DLD1 (cell line): Measurements from ENCODE around the gene UNC45A.
"Not testable (repeated sequence)": the region's sequence is repeated elsewhere in the genome, so short reads cannot be mapped to it uniquely, and the experiment has no call there.

Experiments
- in situ Hi-C: cut with HindIII; loops from 2 replicates; pipeline ENCODE4 v1.10.0; 2017; ENCODE audit warnings: low sequenced_read_pairs

UNC45A gene

GRCh38 chr15:90917569-90917968 lies 17.5 kb upstream of the UNC45A start:
- in situ Hi-C loops = no loop called here

GRCh38 chr15:90918034-90918788 lies 16.9 kb upstream of the UNC45A start:
- in situ Hi-C loops = no loop called here

- in situ Hi-C loops = no loop called here
These were observed 16.2 kb upstream of the UNC45A start for GRCh38 chr15:90918835-90919234.

GRCh38 chr15:90921887-90922286 lies 13.2 kb upstream of the UNC45A start:
- in situ Hi-C loops = no loop called here

GRCh38 chr15:90922712-90923322 lies 12.3 kb upstream of the UNC45A start:
- in situ Hi-C loops = not testable (repeated sequence)

- in situ Hi-C loops = no loop called here
These were observed 10.7 kb upstream of the UNC45A start for GRCh38 chr15:90924375-90924774.

- in situ Hi-C loops = loop anchor here (25.0 kb wide), 1 partner anchor 439 kb away; no protein-coding TSS in a partner anchor
These were observed 8.3 kb upstream of the UNC45A start for GRCh38 chr15:90926766-90927165.

GRCh38 chr15:90928106-90928505 lies 7.0 kb upstream of the UNC45A start:
- in situ Hi-C loops = loop anchor here (25.0 kb wide), 1 partner anchor 441 kb away; no protein-coding TSS in a partner anchor

GRCh38 chr15:90929246-90930019 lies 5.7 kb upstream of the UNC45A start:
- in situ Hi-C loops = loop anchor here (25.0 kb wide), 1 partner anchor 442 kb away; no protein-coding TSS in a partner anchor

- in situ Hi-C loops = loop anchor here (25.0 kb wide), 1 partner anchor 444 kb away; no protein-coding TSS in a partner anchor
These were observed 4.1 kb upstream of the UNC45A start for GRCh38 chr15:90930861-90931574.

GRCh38 chr15:90931575-90931827 lies 3.6 kb upstream of the UNC45A start:
- in situ Hi-C loops = loop anchor here (25.0 kb wide), 1 partner anchor 444 kb away; no protein-coding TSS in a partner anchor

- in situ Hi-C loops = loop anchor here (25.0 kb wide), 1 partner anchor 445 kb away; no protein-coding TSS in a partner anchor
These were observed 3.0 kb upstream of the UNC45A start, which contains the start of gene HDDC3 for GRCh38 chr15:90931828-90932659. Gene HDDC3, minus strand, starts transcription at chr15:90932549. Its CDS starts 9 bp downstream, at chr15:90932540.

- in situ Hi-C loops = loop anchor here (25.0 kb wide), 1 partner anchor 445 kb away; no protein-coding TSS in a partner anchor
These were observed 2.5 kb upstream of the UNC45A start for GRCh38 chr15:90932660-90932991.

GRCh38 chr15:90933301-90933700 lies 1.8 kb upstream of the UNC45A start:
- in situ Hi-C loops = loop anchor here (25.0 kb wide), 1 partner anchor 446 kb away; no protein-coding TSS in a partner anchor

GRCh38 chr15:90934256-90934948 lies 683 bp upstream of the UNC45A start:
- in situ Hi-C loops = loop anchor here (25.0 kb wide), 1 partner anchor 447 kb away; no protein-coding TSS in a partner anchor

- in situ Hi-C loops = loop anchor here (25.0 kb wide), 1 partner anchor 450 kb away; no protein-coding TSS in a partner anchor
These were observed 1.7 kb downstream of the UNC45A start for GRCh38 chr15:90936823-90937222.

- in situ Hi-C loops = loop anchor here (25.0 kb wide), 1 partner anchor 451 kb away; no protein-coding TSS in a partner anchor
These were observed 3.2 kb downstream of the UNC45A start for GRCh38 chr15:90938261-90938660.

GRCh38 chr15:90939756-90940155 lies 4.7 kb downstream of the UNC45A start:
- in situ Hi-C loops = loop anchor here (25.0 kb wide), 1 partner anchor 452 kb away; no protein-coding TSS in a partner anchor

GRCh38 chr15:90941038-90941437 lies 6.0 kb downstream of the UNC45A start:
- in situ Hi-C loops = loop anchor here (25.0 kb wide), 1 partner anchor 454 kb away; no protein-coding TSS in a partner anchor
